OCI-LY3 (cell line): ENCODE measurements around the gene PIM2.

Experiments
- H2AFZ ChIP-seq: fragments of 200-600, 300-600 bp; shearing (Covaris generic); 2 replicates; pipeline ENCODE4 v1.6.0; 2014; ENCODE audit warnings: antibody characterized with exemption, low read depth, low read length
- H3K27ac ChIP-seq: fragments of 200-600, 300-600 bp; sonication (generic); 2 replicates; pipeline ENCODE4 v1.5.1; 2014; ENCODE audit warnings: mild to moderate bottlenecking, low read length, moderate library complexity, mixed read lengths
- H3K27me3 ChIP-seq: fragments of 200-600, 300-600 bp; sonication (generic); 2 replicates; pipeline ENCODE4 v1.6.1; 2014; ENCODE audit warnings: low read depth, low read length, mixed read lengths
- H3K36me3 ChIP-seq: fragments of 200-600, 300-600 bp; sonication (generic); replicated peaks from 2 replicates; pipeline ENCODE3; 2014; ENCODE audit warnings: low read depth, low read length, mixed read lengths
- H3K4me1 ChIP-seq: fragments of 300-600, 200-600 bp; sonication (generic); 2 replicates; pipeline ENCODE4 v1.6.1; 2014; ENCODE audit warnings: low read length, mixed read lengths
- H3K4me2 ChIP-seq: fragments of 200-600, 300-600 bp; sonication (generic); 2 replicates; pipeline ENCODE4 v1.6.1; 2014; ENCODE audit warnings: low read length, mixed read lengths
- H3K4me3 ChIP-seq: fragments of 300-600, 200-600 bp; sonication (generic); 2 replicates; pipeline ENCODE4 v1.5.1; 2014; ENCODE audit warnings: antibody characterized with exemption, mild to moderate bottlenecking, low read length, moderate library complexity
- H3K79me2 ChIP-seq: fragments of 300-600, 200-600 bp; shearing (Covaris generic); 2 replicates; pipeline ENCODE4 v1.6.1; 2014; ENCODE audit warnings: mild to moderate bottlenecking, low read length, mixed read lengths
- H3K9ac ChIP-seq: fragments of 300-600, 200-600 bp; shearing (Covaris generic); 2 replicates; pipeline ENCODE4 v1.6.0; 2014; ENCODE audit warnings: mild to moderate bottlenecking, low read length, moderate library complexity
- H3K9me3 ChIP-seq: fragments of 200-600, 300-600 bp; shearing (Covaris generic); 2 replicates; pipeline ENCODE4 v1.6.1; 2014; ENCODE audit warnings: low read length, mixed read lengths; ENCODE audit not compliant: insufficient read depth
- H4K20me1 ChIP-seq: fragments of 200-600, 300-600 bp; sonication (generic); 2 replicates; pipeline ENCODE4 v1.6.1; 2016; ENCODE audit warnings: low read length, mixed read lengths; ENCODE audit not compliant: insufficient read depth
- CTCF ChIP-seq: fragments of 200-600, 300-600 bp; sonication (generic); IDR thresholded peaks from 2 replicates; pipeline ENCODE4 v1.5.1; 2014; ENCODE audit warnings: antibody characterized with exemption, low read length, low read depth
- EZH2phosphoT487 ChIP-seq: fragments of 200-600 bp; shearing (Covaris generic); IDR thresholded peaks from 2 replicates; pipeline ENCODE4 v1.6.1; 2018; ENCODE audit warnings: antibody characterized with exemption, mixed run types, low read depth

The PIM2 gene

GRCh38 chrX:48961585-48962091 lies 42.8 kb upstream of the PIM2 start:
- Histone ChIP-seq H3K4me1 (peaks cover 26% of the 10 kb centered on the region), H3K9ac (no peak overlapping the region)
- no peak for TF ChIP-seq EZH2phosphoT487
- TF ChIP-seq CTCF: no peak

GRCh38 chrX:48960291-48960690 lies 41.5 kb upstream of the PIM2 start:
- Histone ChIP-seq H4K20me1 (peaks cover 7% of the 10 kb centered on the region; the same call in 1 of the 2 replicates), H3K4me2 (no peak overlapping the region)

More at GRCh38 chrX:48961585-48962091, 42.8 kb upstream of the PIM2 start:
- no peaks in the 10 kb centered on the region for H3K9me3 ChIP-seq
- no peaks in the 10 kb centered on the region for H3K27me3 ChIP-seq
- no peaks in the 10 kb centered on the region for H3K36me3 ChIP-seq
- no peak overlapping the region for H3K27ac ChIP-seq
- H3K4me2 ChIP-seq: no peak overlapping the region
- peaks cover 12% of the 10 kb centered on the region for H3K79me2 ChIP-seq
- no peak overlapping the region for H3K4me3 ChIP-seq
- H2AFZ ChIP-seq: no peak overlapping the region
- H4K20me1 ChIP-seq: no peaks in the 10 kb centered on the region

GRCh38 chrX:48958635-48959094 lies 39.8 kb upstream of the PIM2 start:
- Histone ChIP-seq H3K27ac (peak overlapping the region; percentile 61), H3K4me2 (peak overlapping the region; percentile 90), H3K9me3 (no peaks in the 10 kb centered on the region), H3K36me3 (peaks cover 10% of the 10 kb centered on the region), H3K9ac (peak overlapping the region; percentile 67), H3K4me3 (peak overlapping the region; percentile 96), H4K20me1 (peaks cover 11% of the 10 kb centered on the region; the same call in 1 of the 2 replicates), H3K4me1 (peaks cover 34% of the 10 kb centered on the region), H3K79me2 (peaks cover 42% of the 10 kb centered on the region), H3K27me3 (no peaks in the 10 kb centered on the region), H2AFZ (no peak overlapping the region)
- TF ChIP-seq CTCF: no peak
- TF ChIP-seq EZH2phosphoT487: no peak

More at GRCh38 chrX:48960291-48960690, 41.5 kb upstream of the PIM2 start:
- Histone ChIP-seq H3K9ac (no peak overlapping the region), H3K79me2 (peaks cover 26% of the 10 kb centered on the region), H2AFZ (no peak overlapping the region), H3K4me1 (peaks cover 35% of the 10 kb centered on the region), H3K36me3 (peaks cover 7% of the 10 kb centered on the region), H3K27me3 (no peaks in the 10 kb centered on the region), H3K27ac (no peak overlapping the region), H3K4me3 (no peak overlapping the region), H3K9me3 (no peaks in the 10 kb centered on the region)
- TF ChIP-seq CTCF (no peak), EZH2phosphoT487 (no peak)

GRCh38 chrX:48957827-48958634 lies 39.2 kb upstream of the PIM2 start:
- H3K27ac ChIP-seq: peak overlapping the region; percentile 95
- peak overlapping the region; percentile 85 for H3K9ac ChIP-seq
- peaks cover 10% of the 10 kb centered on the region for H3K36me3 ChIP-seq
- no peaks in the 10 kb centered on the region for H3K27me3 ChIP-seq
- peak overlapping the region; percentile 96 for H3K4me3 ChIP-seq
- no peaks in the 10 kb centered on the region for H3K9me3 ChIP-seq
- H2AFZ ChIP-seq: no peak overlapping the region; the same call in 1 of the 2 replicates
- peak overlapping the region; percentile 64 for H3K4me2 ChIP-seq
- peaks cover 11% of the 10 kb centered on the region; the same call in 1 of the 2 replicates for H4K20me1 ChIP-seq
- peaks cover 48% of the 10 kb centered on the region for H3K79me2 ChIP-seq
- peaks cover 29% of the 10 kb centered on the region for H3K4me1 ChIP-seq
- TF ChIP-seq EZH2phosphoT487 (no peak), CTCF (no peak)
